Myocyte (in vitro differentiated cells): Measurements from ENCODE around the gene SHFL. TPM values are rescaled to one million over a fixed set of nuclear protein-coding genes. Genes with fewer than 3 reads are reported as not detected.

Source experiments
- DNase-seq: peaks from one replicate; pipeline ENCODE4 v3.0.0-alpha.2; 2012; ENCODE audit warnings: low read depth
- polyA plus RNA-seq: library from polyadenylated mRNA; unstranded; fragments of >200 nt; gene quantifications from one replicate; pipeline ENCODE4 v1.2.1, GENCODE V29; 2012; ENCODE audit warnings: missing spikeins
- total RNA-seq: library from RNA; depleted of rRNA; stranded (reverse); fragments of >200 nt; gene quantifications from 2 replicates; pipeline ENCODE4 v1.2.3, GENCODE V29; 2014

Gene SHFL
- total RNA-seq, result 21.8 and 25.0 TPM in 2 replicates
- 26.0 TPM for polyA plus RNA-seq

- peak; percentile 62 for DNase-seq
These were observed at the start of gene SHFL for GRCh38 chr19:10085641-10086590. SHFL (plus strand) TSS chr19:10086317; CDS start chr19:10086428, 111 bp downstream.

- peak; percentile 28 for DNase-seq
These were observed 49.5 kb upstream of the SHFL start for GRCh38 chr19:10036601-10037071.

- no peak for DNase-seq
These were observed 48.8 kb upstream of the SHFL start for GRCh38 chr19:10037367-10037766.

GRCh38 chr19:10037809-10038208 lies 48.3 kb upstream of the SHFL start:
- no peak for DNase-seq

- DNase-seq, result peak; percentile 56
These were observed 42.7 kb upstream of the SHFL start for GRCh38 chr19:10043286-10043927.

- DNase-seq, result no peak
These were observed 41.7 kb upstream of the SHFL start for GRCh38 chr19:10044390-10044789.

GRCh38 chr19:10045371-10045770 lies 40.7 kb upstream of the SHFL start:
- no peak for DNase-seq

GRCh38 chr19:10049626-10050025 lies 36.5 kb upstream of the SHFL start:
- DNase-seq, result no peak

- DNase-seq, result no peak
These were observed 33.3 kb upstream of the SHFL start for GRCh38 chr19:10052602-10053360.

GRCh38 chr19:10061717-10062310 lies 24.3 kb upstream of the SHFL start:
- no peak for DNase-seq

- DNase-seq, result no peak
These were observed 17.9 kb upstream of the SHFL start for GRCh38 chr19:10068205-10068604.

GRCh38 chr19:10069046-10069445 lies 17.1 kb upstream of the SHFL start:
- peak; percentile 35 for DNase-seq

- DNase-seq, result peak; percentile 55
These were observed 15.2 kb upstream of the SHFL start for GRCh38 chr19:10070730-10071446.

GRCh38 chr19:10074153-10074552 lies 12.0 kb upstream of the SHFL start:
- DNase-seq, result peak; percentile 13

GRCh38 chr19:10076535-10076934 lies 9.6 kb upstream of the SHFL start:
- DNase-seq, result no peak

GRCh38 chr19:10078329-10078728 lies 7.8 kb upstream of the SHFL start:
- no peak for DNase-seq

GRCh38 chr19:10079031-10079453 lies 7.1 kb upstream of the SHFL start:
- no peak for DNase-seq

- DNase-seq, result no peak
These were observed 2.2 kb upstream of the SHFL start for GRCh38 chr19:10083911-10084310.

GRCh38 chr19:10084803-10085202 lies 1.3 kb upstream of the SHFL start:
- DNase-seq, result no peak

- no peak for DNase-seq
These were observed 575 bp downstream of the SHFL start for GRCh38 chr19:10086591-10087192.
